H1 (cell line): ENCODE measurements around the gene KRTAP5-6.

Experiments
- BCL11A ChIP-seq, 2 experiments: IDR thresholded peaks; one replicate each; pipeline ENCODE4 v1.6.1; 2011; ENCODE audit warnings: low read depth in 2 of 2, low read length in 2 of 2, mild to moderate bottlenecking in 2 of 2
- EZH2 ChIP-seq: fragments of 200-600 bp; sonication (generic); IDR thresholded peaks from 2 replicates; pipeline ENCODE4 v1.7.1; 2012; ENCODE audit warnings: low read depth, mild to moderate bottlenecking, moderate library complexity, low read length, inconsistent platforms; ENCODE audit not compliant: severe bottlenecking
- HDAC2 ChIP-seq, 2 experiments: fragments of 300-600 bp in 1 of 2; sonication (generic) in 1 of 2; IDR thresholded peaks; 2 replicates each; pipeline ENCODE4 v1.6.1; 2011 to 2012; ENCODE audit warnings: low read depth in 2 of 2, low read length in 2 of 2, mild to moderate bottlenecking in 2 of 2, moderate library complexity in 2 of 2, borderline replicate concordance in 1 of 2, inconsistent platforms in 1 of 2
- NANOG ChIP-seq: IDR thresholded peaks from 2 replicates; pipeline ENCODE4 v1.6.1; 2011; ENCODE audit warnings: low read length, low read depth, mild to moderate bottlenecking, inconsistent platforms; ENCODE audit not compliant: insufficient read depth, poor library complexity, severe bottlenecking
- POLR2A ChIP-seq, 2 experiments: IDR thresholded peaks; 1 replicate in 1 of 2; 2 replicates in 1 of 2; pipeline ENCODE4 v1.6.1; 2011; ENCODE audit warnings: low read depth in 2 of 2, low read length in 2 of 2, mild to moderate bottlenecking in 2 of 2; ENCODE audit errors: control extremely low read depth in 1 of 2
- POU5F1 ChIP-seq: IDR thresholded peaks from 2 replicates; pipeline ENCODE4 v1.6.1; 2011; ENCODE audit warnings: low read depth, mild to moderate bottlenecking, low read length, moderate library complexity
- RNF2 ChIP-seq: fragments of 200-900, 300-1000 bp; sonication (generic); IDR thresholded peaks from 2 replicates; pipeline ENCODE4 v1.7.1; 2016; ENCODE audit warnings: borderline replicate concordance, low read depth, mild to moderate bottlenecking, antibody characterized with exemption, low read length; ENCODE audit not compliant: poor library complexity, severe bottlenecking; ENCODE audit errors: missing control alignments
- SIN3A ChIP-seq, 2 experiments: IDR thresholded peaks in 1 of 2; conservative IDR thresholded peaks in 1 of 2; 2 replicates each; pipeline ENCODE4 v1.6.1; 2011 to 2012; ENCODE audit warnings: low read length in 2 of 2, improper control_type of control experiment in 1 of 2, low read depth in 1 of 2, mild to moderate bottlenecking in 1 of 2
- SP1 ChIP-seq: IDR thresholded peaks from 2 replicates; pipeline ENCODE4 v1.6.1; 2011; ENCODE audit warnings: low read depth, low read length
- TCF12 ChIP-seq: IDR thresholded peaks from 2 replicates; pipeline ENCODE4 v1.6.1; 2011; ENCODE audit warnings: low read depth, mild to moderate bottlenecking, low read length
- YY1 ChIP-seq: IDR thresholded peaks from 2 replicates; pipeline ENCODE4 v1.6.1; 2011; ENCODE audit warnings: low read depth, mild to moderate bottlenecking, low read length
- TF ChIP-seq, protein P1 (sequence below), 3 experiments: IDR thresholded peaks; 1 replicate in 2 of 3; 2 replicates in 1 of 3; pipeline versions ENCODE4 v1.5.1 to v1.6.1; 2011; ENCODE audit warnings: low read length in 3 of 3, mild to moderate bottlenecking in 3 of 3, inconsistent platforms in 2 of 3, low read depth in 1 of 3, moderate library complexity in 1 of 3; ENCODE audit not compliant: insufficient read depth in 1 of 3; ENCODE audit errors: control extremely low read depth in 1 of 3

GRCh38 chr11:1668911-1669473 is 28.0 kb upstream of the KRTAP5-6 start:
- no peak for TF ChIP-seq YY1
- TF ChIP-seq NANOG: no peak
- TF ChIP-seq BCL11A (IDR thresholded peaks at IDR 0.05; ENCODE audit: low read depth in 2 of 2, low read length in 2 of 2): no peak
- no peak for TF ChIP-seq POLR2A (IDR thresholded peaks at IDR 0.05; ENCODE audit: control extremely low read depth in 1 of 2, low read depth in 2 of 2, low read length in 2 of 2)
- no peak for TF ChIP-seq HDAC2 (IDR thresholded peaks at IDR 0.05; ENCODE audit: borderline replicate concordance in 1 of 2, low read depth in 2 of 2, low read length in 2 of 2)
- no peak for TF ChIP-seq TCF12
- TF ChIP-seq, protein P1, sequence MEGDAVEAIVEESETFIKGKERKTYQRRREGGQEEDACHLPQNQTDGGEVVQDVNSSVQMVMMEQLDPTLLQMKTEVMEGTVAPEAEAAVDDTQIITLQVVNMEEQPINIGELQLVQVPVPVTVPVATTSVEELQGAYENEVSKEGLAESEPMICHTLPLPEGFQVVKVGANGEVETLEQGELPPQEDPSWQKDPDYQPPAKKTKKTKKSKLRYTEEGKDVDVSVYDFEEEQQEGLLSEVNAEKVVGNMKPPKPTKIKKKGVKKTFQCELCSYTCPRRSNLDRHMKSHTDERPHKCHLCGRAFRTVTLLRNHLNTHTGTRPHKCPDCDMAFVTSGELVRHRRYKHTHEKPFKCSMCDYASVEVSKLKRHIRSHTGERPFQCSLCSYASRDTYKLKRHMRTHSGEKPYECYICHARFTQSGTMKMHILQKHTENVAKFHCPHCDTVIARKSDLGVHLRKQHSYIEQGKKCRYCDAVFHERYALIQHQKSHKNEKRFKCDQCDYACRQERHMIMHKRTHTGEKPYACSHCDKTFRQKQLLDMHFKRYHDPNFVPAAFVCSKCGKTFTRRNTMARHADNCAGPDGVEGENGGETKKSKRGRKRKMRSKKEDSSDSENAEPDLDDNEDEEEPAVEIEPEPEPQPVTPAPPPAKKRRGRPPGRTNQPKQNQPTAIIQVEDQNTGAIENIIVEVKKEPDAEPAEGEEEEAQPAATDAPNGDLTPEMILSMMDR (IDR thresholded peaks at IDR 0.05; ENCODE audit: control extremely low read depth in 1 of 3, insufficient read depth in 1 of 3, low read depth in 1 of 3, low read length in 3 of 3): no peak
- no peak for TF ChIP-seq SIN3A (conservative IDR thresholded peaks at IDR 0.05 in 1 of 2, IDR thresholded peaks at IDR 0.05 in 1 of 2; ENCODE audit: low read depth in 1 of 2, low read length in 2 of 2)
- no peak for TF ChIP-seq EZH2
- no peak for TF ChIP-seq POU5F1
- TF ChIP-seq SP1: no peak
- TF ChIP-seq RNF2: no peak
